HepG2 (cell line): ENCODE data around the gene UBC. TPM values are rescaled to one million over a fixed set of nuclear protein-coding genes. Genes with fewer than 3 reads are reported as not detected.

Experiments used
- DNMT1 ChIP-seq: sonication (generic); formaldehyde crosslinking; IDR thresholded peaks from 2 replicates; pipeline ENCODE4 v1.5.1; 2020; ENCODE audit warnings: mild to moderate bottlenecking, missing genetic modification reagents
- ESRRA ChIP-seq: sonication (generic); formaldehyde crosslinking; IDR thresholded peaks from 2 replicates; pipeline ENCODE4 v1.5.1; 2020; ENCODE audit warnings: mild to moderate bottlenecking, low read depth, missing genetic modification reagents
- FOXA1 ChIP-seq, 2 experiments: fragments of 450-650 bp in 1 of 2; sonication (generic) in 1 of 2; formaldehyde crosslinking in 1 of 2; IDR thresholded peaks; 2 replicates each; pipeline versions ENCODE4 v1.4.0 to v1.6.1; 2016 to 2020; ENCODE audit warnings: missing genetic modification reagents in 1 of 2
- FOXA3 ChIP-seq: IDR thresholded peaks from 2 replicates; pipeline ENCODE4 v1.6.1; 2016; ENCODE audit warnings: missing genetic modification reagents, missing compliant biosample characterization
- GPBP1L1 ChIP-seq: sonication (generic); formaldehyde crosslinking; IDR thresholded peaks from 2 replicates; pipeline ENCODE4 v1.5.0; 2020; ENCODE audit warnings: mild to moderate bottlenecking, missing genetic modification reagents
- HMG20A ChIP-seq: IDR thresholded peaks from 2 replicates; pipeline ENCODE4 v1.6.1; 2016; ENCODE audit warnings: borderline replicate concordance
- KMT2B ChIP-seq: IDR thresholded peaks from 2 replicates; pipeline ENCODE4 v1.6.1; 2016; ENCODE audit warnings: missing genetic modification reagents, missing compliant biosample characterization
- MAFG ChIP-seq: sonication (generic); formaldehyde crosslinking; IDR thresholded peaks from 2 replicates; pipeline ENCODE4 v1.5.1; 2020; ENCODE audit warnings: mild to moderate bottlenecking, missing genetic modification reagents
- NR2F6 ChIP-seq, 2 experiments: IDR thresholded peaks; 2 replicates each; pipeline ENCODE4 v1.6.1; 2016; ENCODE audit warnings: antibody characterized with exemption in 1 of 2, mild to moderate bottlenecking in 1 of 2
- PCBP1 ChIP-seq: fragments of 200-400 bp; formaldehyde crosslinking; IDR thresholded peaks from 2 replicates; pipeline ENCODE4 v1.6.1; 2017; ENCODE audit warnings: mild to moderate bottlenecking, low read depth, low read length, borderline replicate concordance
- REXO4 ChIP-seq: sonication (generic); formaldehyde crosslinking; IDR thresholded peaks from 2 replicates; pipeline ENCODE4 v1.8.0; 2022; ENCODE audit warnings: missing genetic modification reagents, mild to moderate bottlenecking, borderline replicate concordance
- SMARCC2 ChIP-seq: fragments of 450-650 bp; IDR thresholded peaks from 2 replicates; pipeline ENCODE4 v1.6.1; 2017; ENCODE audit warnings: antibody characterized with exemption, mild to moderate bottlenecking
- THAP9 ChIP-seq: sonication (generic); formaldehyde crosslinking; IDR thresholded peaks from 2 replicates; pipeline ENCODE4; 2020; ENCODE audit warnings: missing genetic modification reagents, mild to moderate bottlenecking, borderline replicate concordance
- ZNF143 ChIP-seq: sonication (generic); formaldehyde crosslinking; IDR thresholded peaks from 2 replicates; pipeline ENCODE4 v1.4.0; 2020; ENCODE audit warnings: missing genetic modification reagents
- ZNF333 ChIP-seq: sonication (generic); formaldehyde crosslinking; IDR thresholded peaks from 2 replicates; pipeline ENCODE4 v1.4.0; 2020; ENCODE audit warnings: mild to moderate bottlenecking, missing genetic modification reagents, borderline replicate concordance
- ZNF629 ChIP-seq: sonication (generic); formaldehyde crosslinking; conservative IDR thresholded peaks from 2 replicates; pipeline ENCODE4 v1.5.0; 2020; ENCODE audit warnings: missing genetic modification reagents
- ZNF704 ChIP-seq: sonication (generic); formaldehyde crosslinking; IDR thresholded peaks from 2 replicates; pipeline ENCODE4 v1.8.1; 2023; ENCODE audit warnings: mild to moderate bottlenecking, inconsistent platforms, moderate library complexity, missing genetic modification reagents, borderline replicate concordance
- ZNF790 ChIP-seq: sonication (generic); formaldehyde crosslinking; IDR thresholded peaks from 2 replicates; pipeline ENCODE4 v1.8.0; 2022; ENCODE audit warnings: missing genetic modification reagents, mild to moderate bottlenecking, borderline replicate concordance
- ZNF816 ChIP-seq: sonication (generic); formaldehyde crosslinking; IDR thresholded peaks from 2 replicates; pipeline ENCODE4 v1.8.0; 2022; ENCODE audit warnings: missing genetic modification reagents, mild to moderate bottlenecking, borderline replicate concordance
- ZSCAN31 ChIP-seq: sonication (generic); formaldehyde crosslinking; IDR thresholded peaks from 2 replicates; pipeline ENCODE4 v1.5.0; 2020; ENCODE audit warnings: low read depth, mild to moderate bottlenecking, missing genetic modification reagents
- polyA plus RNA-seq, 8 experiments: library from polyadenylated mRNA; depleted of rRNA in 3 of 8; stranded (reverse) in 7 of 8; unstranded in 1 of 8; fragments of >200 nt; fragmentation: Illumina TruSeq in 4 of 8; extraction: Trizol in 4 of 8; gene quantifications; 2 replicates each; pipeline versions ENCODE4 v1.2.1 to v1.2.3, GENCODE V29; 2011 to 2016; ENCODE audit warnings: low read depth in 4 of 8, missing spikeins in 1 of 8, mixed read lengths in 1 of 8; ENCODE audit not compliant: insufficient read depth in 1 of 8
- total RNA-seq, 5 experiments: library from RNA; depleted of rRNA; stranded (reverse); fragments of >200 nt; fragmentation: Illumina TruSeq; extraction: Trizol; gene quantifications; 2 replicates each; pipeline ENCODE4 v1.2.3, GENCODE V29; 2016; ENCODE audit warnings: low read depth in 1 of 5

The UBC gene
- total and polyA plus RNA-seq, 2 of the 13 experiments (the other 11 are each of a cell fraction or from before 2014, with no cell fraction given): 805 to 1,432 TPM

- TF ChIP-seq MAFG (CRISPR knock-in tag): no peak
- TF ChIP-seq FOXA1 (IDR thresholded peaks at IDR 0.05): no peak
- no peak for TF ChIP-seq FOXA1 (CRISPR knock-in tag; IDR thresholded peaks at IDR 0.05)
- no peak for TF ChIP-seq PCBP1
- TF ChIP-seq ZNF629: no peak
- TF ChIP-seq ZSCAN31 (CRISPR knock-in tag): no peak
- TF ChIP-seq ZNF333 (CRISPR knock-in tag): no peak; the same call in 1 of the 2 replicates
- no peak for TF ChIP-seq ZNF816 (CRISPR knock-in tag)
- TF ChIP-seq GPBP1L1: no peak
- TF ChIP-seq HMG20A (CRISPR knock-in tag): no peak
- TF ChIP-seq ZNF704 (CRISPR knock-in tag): 0 out of 2 replicates have a peak, but pooled peaks have one; percentile 11
- TF ChIP-seq THAP9 (CRISPR knock-in tag): no peak; the same call in 1 of the 2 replicates
- peak; percentile 69 for TF ChIP-seq NR2F6 (IDR thresholded peaks at IDR 0.05)
- peak; percentile 57; the same call in 1 of the 2 replicates for TF ChIP-seq NR2F6 (CRISPR knock-in tag; IDR thresholded peaks at IDR 0.05)
- TF ChIP-seq FOXA3: peak; percentile 25; the same call in 1 of the 2 replicates
- no peak for TF ChIP-seq SMARCC2
- TF ChIP-seq REXO4 (CRISPR knock-in tag): no peak
- 0 out of 2 replicates have a peak, but pooled peaks have one; percentile 52 for TF ChIP-seq ZNF790 (CRISPR knock-in tag)
- TF ChIP-seq DNMT1: no peak
- no peak for TF ChIP-seq ZNF143
- 0 out of 2 replicates have a peak, but pooled peaks have one; percentile 31 for TF ChIP-seq ESRRA (CRISPR knock-in tag)
- TF ChIP-seq KMT2B (CRISPR knock-in tag): no peak
These were observed 26.1 kb upstream of the UBC start (continued) for GRCh38 chr12:124940393-124941169.
